Heart right ventricle (tissue), 16 donors: ENCODE data around the gene ADAM17. TPM values are rescaled to one million over a fixed set of nuclear protein-coding genes. Genes with fewer than 3 reads are reported as not detected.

Experiments
- ATAC-seq, 8 donors: fragments of 200-7000 bp; cut with Tn5 transposase; one replicate each; pipeline ENCODE4 v1.9.1; 2020; ENCODE audit warnings: mild to moderate bottlenecking in 8 of 8, moderate library complexity in 8 of 8, moderate number of reproducible peaks in 1 of 8
- DNase-seq, 2 donors: peaks; one replicate each; pipeline ENCODE4 v3.0.0-alpha.2; 2020
- H3K27ac ChIP-seq, 10 donors: fragments of 200-600 bp; sonication (generic) in 2 of 10; one replicate each; pipeline versions ENCODE4 v1.5.0 to v1.8.0; 2020 to 2022; ENCODE audit warnings: mild to moderate bottlenecking in 3 of 10
- H3K27me3 ChIP-seq, 7 donors: fragments of 200-600 bp; one replicate each; pipeline ENCODE4 v1.8.0; 2021 to 2022; ENCODE audit warnings: mild to moderate bottlenecking in 2 of 7
- H3K36me3 ChIP-seq, 9 donors: fragments of 200-600 bp; sonication (generic) in 1 of 9; one replicate each; pipeline versions ENCODE4 v1.5.0 to v1.8.0; 2020 to 2022; ENCODE audit warnings: mild to moderate bottlenecking in 2 of 9
- H3K4me1 ChIP-seq, 9 donors: fragments of 200-600 bp; sonication (generic) in 1 of 9; one replicate each; pipeline versions ENCODE4 v1.5.0 to v1.8.0; 2020 to 2022; ENCODE audit warnings: mild to moderate bottlenecking in 4 of 9
- H3K4me3 ChIP-seq, 10 donors: fragments of 200-600 bp; sonication (generic) in 2 of 10; one replicate each; pipeline versions ENCODE4 v1.5.0 to v1.8.0; 2020 to 2022; ENCODE audit warnings: mild to moderate bottlenecking in 7 of 10, moderate library complexity in 2 of 10
- H3K9me3 ChIP-seq, 11 donors: fragments of 200-600 bp in 10 of 11; sonication (generic) in 2 of 11; one replicate each; pipeline versions ENCODE4 v1.5.0 to v1.8.0; 2013 to 2022; ENCODE audit warnings: mild to moderate bottlenecking in 2 of 11, control low read depth in 1 of 11, moderate library complexity in 1 of 11
- CTCF ChIP-seq, 9 donors: fragments of 200-600 bp; sonication (generic) in 2 of 9; IDR thresholded peaks; one replicate each; pipeline versions ENCODE4 v1.5.0 to v1.8.0; 2021 to 2022; ENCODE audit warnings: antibody characterized with exemption in 9 of 9, mild to moderate bottlenecking in 5 of 9, moderate library complexity in 1 of 9
- WGBS, 2 donors: extraction: QIAGEN DNeasy Blood & Tissue Kit; methylation state at CpG; one replicate each; pipeline ENCODE4 v1.1.7; 2013; ENCODE audit warnings: inconsistent platforms in 1 of 2; 5-methylcytosine and 5-hydroxymethylcytosine counted together
- intact Hi-C, 10 donors: fragments of 100-400 bp; cut with DNase I; formaldehyde crosslinking; loops; one replicate each; pipeline versions ENCODE4 v1.11.1 to v1.14.2; 2022
- polyA plus RNA-seq, 2 donors: library from polyadenylated mRNA; stranded (reverse); fragments of 200-250 nt; gene quantifications; one replicate each; pipeline ENCODE4 v1.2.3, GENCODE V29; 2013
- total RNA-seq, 10 donors: library from RNA; stranded (reverse); fragmentation: NEBNext Ultra II Directional in 3 of 10; extraction: Animal tissue kit (Norgen Biotek cat#: 25700) in 3 of 10; gene quantifications; one replicate each; pipeline versions ENCODE4 v1.2.1 to v1.2.4, GENCODE V29; 2021 to 2023
- donor health status: Arrhythmogenic right ventricular cardiomyopathy.
- donor health status: ischemic (EF 13 %, LVEDD 7.1; RV severe dilation, severe dysfunction).
- donor health status: healthy with polysubstance abuse.
- donor health status: DM: no; HTN: yes; CAD: no.
- donor health status: DM: no; HTN: no; CAD: no.
- donor health status: ischemic (EF 25% LVEDD 6.9; RV normal size, moderate dysfunction).
- donor health status: ischemic (EF 25% LVEDD 5.7; RV mildly dilated, moderate dysfunction).
- donor health status: healthy.
- donor health status: DM: yes; HTN: yes; CAD: no.
- donor health status: Ischemic cardiomyopathy.
- donor health status: ischemic (EF 35%, LVEDD 5.7; RV mildly dilated, moderate dysfunction).
- donor health status: nonischemic (EF 11% LVEDD 7.7; RV severe dilation, severe dysfunction).
- donor health status: DM: yes; HTN: yes; CAD: no.
- donor health status: PGD.
- donor health status: ischemic (EF 29% LVEDD 5.4; RV normal size, mild dysfunction).
- donor health status: nonischemic (EF 23%, LVEDD 6.1; RV moderate dilation, normal function).

ADAM17 gene
- total and polyA plus RNA-seq, 12 donors, result 7.3 to 20.0 (median 13.8) TPM

- Histone ChIP-seq H3K27me3 (no peaks in the 10 kb centered on the region), H3K9me3 (no peaks in the 10 kb centered on the region), H3K4me3 (no peak overlapping the region), H3K4me1 (peaks cover 0 to 24% (median 6%) of the 10 kb centered on the region in 9 donors), H3K36me3 (peaks cover 0 to 74% (median 0%) of the 10 kb centered on the region in 9 donors), H3K27ac (no peak overlapping the region)
- ATAC-seq, result no peak
- no peak for TF ChIP-seq CTCF (IDR thresholded peaks at IDR 0.05)
- DNase-seq, result no peak
- intact Hi-C loops, result no loop called here
- WGBS, 2 donors, result 96 to 98% methylated on average over 2 of the region's 2 CpGs
Observed at GRCh38 chr2:9533663-9534062, 22.0 kb downstream of the ADAM17 start.

GRCh38 chr2:9532421-9532820 lies 23.2 kb downstream of the ADAM17 start:
- TF ChIP-seq CTCF (IDR thresholded peaks at IDR 0.05), result no peak
- intact Hi-C loops, result no loop called here
- Histone ChIP-seq H3K4me1 (peaks cover 0 to 15% (median 0%) of the 10 kb centered on the region in 9 donors), H3K27me3 (no peaks in the 10 kb centered on the region), H3K9me3 (no peaks in the 10 kb centered on the region), H3K36me3 (peaks cover 0 to 87% (median 0%) of the 10 kb centered on the region in 9 donors), H3K4me3 (no peak overlapping the region), H3K27ac (no peak overlapping the region)
- 97% methylated on average over 4 of the region's 4 CpGs for WGBS, 2 donors
- DNase-seq, result no peak
- no peak for ATAC-seq

- H3K27me3 ChIP-seq, result no peaks in the 10 kb centered on the region
- no peaks in the 10 kb centered on the region for H3K9me3 ChIP-seq
- no peak for ATAC-seq
- intact Hi-C loops, result no loop called here
- TF ChIP-seq CTCF (IDR thresholded peaks at IDR 0.05), result no peak
- H3K36me3 ChIP-seq, result peaks cover 0 to 100% (median 19%) of the 10 kb centered on the region in 9 donors
- H3K27ac ChIP-seq, result no peak overlapping the region
- no peaks in the 10 kb centered on the region for H3K4me1 ChIP-seq
- no peak overlapping the region for H3K4me3 ChIP-seq
- DNase-seq, result no peak
- WGBS, 2 donors, result 84 to 86% methylated on average over 4 of the region's 4 CpGs
Observed at GRCh38 chr2:9527995-9528787, 27.4 kb downstream of the ADAM17 start.

GRCh38 chr2:9525266-9525665 lies 30.4 kb downstream of the ADAM17 start:
- intact Hi-C loops, result no loop called here
- H3K4me3 ChIP-seq, result no peak overlapping the region
- no peak overlapping the region for H3K27ac ChIP-seq
- TF ChIP-seq CTCF (IDR thresholded peaks at IDR 0.05), result no peak
- no peaks in the 10 kb centered on the region for H3K27me3 ChIP-seq
- DNase-seq (no peak), ATAC-seq (no peak)
- H3K36me3 ChIP-seq, result peaks cover 0 to 100% (median 23%) of the 10 kb centered on the region in 9 donors
- 83 to 86% methylated on average over 2 of the region's 2 CpGs for WGBS, 2 donors
- no peaks in the 10 kb centered on the region for H3K4me1 ChIP-seq
- H3K9me3 ChIP-seq, result no peaks in the 10 kb centered on the region
